LNCaP clone FGC (cell line): ENCODE data around the gene SPOCD1.

Source experiments
- DNase-seq: peaks from one replicate; pipeline ENCODE4 v3.0.0-alpha.2; 2011; ENCODE audit warnings: low read depth
- H3K4me3 ChIP-seq: 2 replicates; pipeline ENCODE4 v1.5.1; 2011; ENCODE audit warnings: mild to moderate bottlenecking, low read depth, low read length, control low read depth
- CTCF ChIP-seq: IDR thresholded peaks from 2 replicates; pipeline ENCODE4 v1.5.1; 2012; ENCODE audit warnings: mild to moderate bottlenecking; ENCODE audit not compliant: control insufficient read depth, insufficient read depth; ENCODE audit errors: extremely low read depth

The SPOCD1 gene

GRCh38 chr1:31815307-31815645, 546 bp downstream of the SPOCD1 start:
- no peak overlapping the region for H3K4me3 ChIP-seq
- no peak for DNase-seq
- TF ChIP-seq CTCF = no peak

GRCh38 chr1:31814631-31815306, 1.1 kb downstream of the SPOCD1 start:
- no peak for TF ChIP-seq CTCF
- no peak for DNase-seq
- H3K4me3 ChIP-seq = no peak overlapping the region

GRCh38 chr1:31814041-31814511, 1.7 kb downstream of the SPOCD1 start:
- DNase-seq = no peak
- no peak overlapping the region for H3K4me3 ChIP-seq
- no peak for TF ChIP-seq CTCF

GRCh38 chr1:31812158-31812829, 3.5 kb downstream of the SPOCD1 start:
- H3K4me3 ChIP-seq = no peak overlapping the region
- TF ChIP-seq CTCF = no peak
- no peak for DNase-seq

- TF ChIP-seq CTCF = no peak
- no peak overlapping the region for H3K4me3 ChIP-seq
- DNase-seq = no peak
Observed at GRCh38 chr1:31811605-31812004, 4.2 kb downstream of the SPOCD1 start.

GRCh38 chr1:31809698-31810097, 6.1 kb downstream of the SPOCD1 start:
- no peak for TF ChIP-seq CTCF
- H3K4me3 ChIP-seq = no peak overlapping the region
- DNase-seq = no peak
